ENCODE measurements around the gene ZNF287. TPM values are rescaled to one million over a fixed set of nuclear protein-coding genes. Genes with fewer than 3 reads are reported as not detected.

Gene ZNF287
- total RNA-seq, 2 donors from 2014 or later, result 2.9 to 3.3 TPM

- TF ChIP-seq, protein P1, sequence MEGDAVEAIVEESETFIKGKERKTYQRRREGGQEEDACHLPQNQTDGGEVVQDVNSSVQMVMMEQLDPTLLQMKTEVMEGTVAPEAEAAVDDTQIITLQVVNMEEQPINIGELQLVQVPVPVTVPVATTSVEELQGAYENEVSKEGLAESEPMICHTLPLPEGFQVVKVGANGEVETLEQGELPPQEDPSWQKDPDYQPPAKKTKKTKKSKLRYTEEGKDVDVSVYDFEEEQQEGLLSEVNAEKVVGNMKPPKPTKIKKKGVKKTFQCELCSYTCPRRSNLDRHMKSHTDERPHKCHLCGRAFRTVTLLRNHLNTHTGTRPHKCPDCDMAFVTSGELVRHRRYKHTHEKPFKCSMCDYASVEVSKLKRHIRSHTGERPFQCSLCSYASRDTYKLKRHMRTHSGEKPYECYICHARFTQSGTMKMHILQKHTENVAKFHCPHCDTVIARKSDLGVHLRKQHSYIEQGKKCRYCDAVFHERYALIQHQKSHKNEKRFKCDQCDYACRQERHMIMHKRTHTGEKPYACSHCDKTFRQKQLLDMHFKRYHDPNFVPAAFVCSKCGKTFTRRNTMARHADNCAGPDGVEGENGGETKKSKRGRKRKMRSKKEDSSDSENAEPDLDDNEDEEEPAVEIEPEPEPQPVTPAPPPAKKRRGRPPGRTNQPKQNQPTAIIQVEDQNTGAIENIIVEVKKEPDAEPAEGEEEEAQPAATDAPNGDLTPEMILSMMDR (IDR thresholded peaks at IDR 0.05), result no peak
- H3K36me3 ChIP-seq, result no peaks in the 10 kb centered on the region
- H3K27ac ChIP-seq, result no peak overlapping the region
- intact Hi-C loops (cut with DNase I), result no loop called here
- H3K4me1 ChIP-seq, result peaks cover 3% of the 10 kb centered on the region
- H3K9ac ChIP-seq (ENCODE audit: low read depth in 2 of 2, low read length in 2 of 2), result no peak overlapping the region
- peak overlapping the region; percentile 77 for H3K4me3 ChIP-seq
- no peak for DNase-seq
- no peaks in the 10 kb centered on the region for H3K27me3 ChIP-seq
- H3K9me3 ChIP-seq, result no peaks in the 10 kb centered on the region
These were observed 331 bp upstream of the ZNF287 start for GRCh38 chr17:16569358-16569712.

- no peaks in the 10 kb centered on the region for H3K27me3 ChIP-seq
- intact Hi-C loops (cut with DNase I), result no loop called here
- H3K4me3 ChIP-seq, result no peak overlapping the region
- peaks cover 10% of the 10 kb centered on the region for H3K9me3 ChIP-seq
- no peaks in the 10 kb centered on the region for H3K4me1 ChIP-seq
- no peak overlapping the region for H3K27ac ChIP-seq
- no peak overlapping the region for H3K9ac ChIP-seq (ENCODE audit: low read depth in 2 of 2, low read length in 2 of 2)
- H3K36me3 ChIP-seq, result no peaks in the 10 kb centered on the region
- DNase-seq, result no peak
- TF ChIP-seq, protein P1 (IDR thresholded peaks at IDR 0.05), result no peak
These were observed 16.4 kb downstream of the ZNF287 start for GRCh38 chr17:16552637-16553045.

- H3K9me3 ChIP-seq, result peaks cover 10% of the 10 kb centered on the region
- TF ChIP-seq, protein P1 (IDR thresholded peaks at IDR 0.05), result no peak
- DNase-seq, result no peak
- H3K4me1 ChIP-seq, result no peaks in the 10 kb centered on the region
- intact Hi-C loops (cut with DNase I), result no loop called here
- no peaks in the 10 kb centered on the region for H3K36me3 ChIP-seq
- H3K27ac ChIP-seq, result no peak overlapping the region
- no peak overlapping the region for H3K9ac ChIP-seq (ENCODE audit: low read depth in 2 of 2, low read length in 2 of 2)
- no peak overlapping the region for H3K4me3 ChIP-seq
- H3K27me3 ChIP-seq, result no peaks in the 10 kb centered on the region
These were observed 16.9 kb downstream of the ZNF287 start for GRCh38 chr17:16551878-16552636.

GRCh38 chr17:16537130-16537458, 31.9 kb downstream of the ZNF287 start:
- DNase-seq, result no peak
- Histone ChIP-seq H3K9me3 (no peaks in the 10 kb centered on the region), H3K27me3 (no peaks in the 10 kb centered on the region), H3K36me3 (no peaks in the 10 kb centered on the region), H3K9ac (ENCODE audit: low read depth in 2 of 2, low read length in 2 of 2) (no peak overlapping the region), H3K4me3 (no peak overlapping the region), H3K4me1 (no peaks in the 10 kb centered on the region), H3K27ac (peak overlapping the region; percentile 93)
- TF ChIP-seq, protein P1 (IDR thresholded peaks at IDR 0.05), result no peak
- intact Hi-C loops (cut with DNase I), result loop anchor here (2.0 kb wide), 1 partner anchor 52 kb away; no protein-coding TSS in a partner anchor

DNA sequence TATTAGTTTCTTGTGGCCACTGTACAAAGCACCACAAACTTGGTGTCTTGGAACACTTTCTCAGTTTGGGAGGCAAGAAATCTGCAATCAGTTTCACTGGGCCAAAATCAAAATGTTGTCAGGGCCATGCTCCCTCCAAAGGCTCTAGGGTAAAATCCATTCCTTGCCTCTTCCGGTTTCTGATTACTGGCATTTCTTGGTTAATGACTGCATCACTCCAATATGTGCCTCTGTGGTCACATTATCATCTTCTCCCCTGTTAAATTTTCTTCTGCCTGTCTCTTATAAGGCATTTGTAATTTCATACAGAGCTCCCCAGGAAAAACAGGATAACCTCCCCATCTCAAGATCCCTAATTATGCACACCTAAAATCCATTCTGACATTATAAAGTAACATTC, 34.8 kb downstream of the ZNF287 start:
- TF ChIP-seq, protein P1 (IDR thresholded peaks at IDR 0.05), result no peak
- no peaks in the 10 kb centered on the region for H3K9me3 ChIP-seq
- H3K4me3 ChIP-seq, result no peak overlapping the region
- no peaks in the 10 kb centered on the region for H3K36me3 ChIP-seq
- no peak overlapping the region for H3K27ac ChIP-seq
- H3K9ac ChIP-seq (ENCODE audit: low read depth in 2 of 2, low read length in 2 of 2), result no peak overlapping the region
- no peak for DNase-seq
- intact Hi-C loops (cut with DNase I), result no loop called here
- H3K4me1 ChIP-seq, result no peaks in the 10 kb centered on the region
- H3K27me3 ChIP-seq, result no peaks in the 10 kb centered on the region

Measured in colonic mucosa (tissue), 4 donors.